Activated CD4-positive, alpha-beta memory T cell treated with anti-CD3 and anti-CD28 coated beads, Interleukin-2, amount 10 ng/mL, durations not matched to agents 7 days and 5 days (primary cell): ENCODE measurements around the gene PIGT. TPM values are rescaled to one million over a fixed set of nuclear protein-coding genes. Genes with fewer than 3 reads are reported as not detected.

ENCODE experiments used
- CTCF ChIA-PET: fragments of 350-600 bp; sonication (Branson Sonifier 250); formaldehyde crosslinking; loops from one replicate; lab custom pipeline; 2021; ENCODE audit warnings: antibody characterized with exemption, inconsistent platforms; lab: Charles Lee
- POLR2A ChIA-PET: fragments of 350-600 bp; sonication (Branson Sonifier 250); formaldehyde crosslinking; loops from one replicate; lab custom pipeline; 2021; ENCODE audit warnings: antibody characterized with exemption; lab: Charles Lee
- DNase-seq: peaks from one replicate; pipeline ENCODE4 v3.0.0-alpha.2; 2020
- H3K27ac Mint-ChIP-seq: one replicate; pipeline ENCODE4 v1.8.0; 2021; ENCODE audit warnings: mild to moderate bottlenecking, mixed read lengths
- H3K27me3 Mint-ChIP-seq: one replicate; pipeline ENCODE4 v1.8.0; 2021; ENCODE audit warnings: mixed read lengths
- H3K36me3 Mint-ChIP-seq: one replicate; pipeline ENCODE4 v1.8.0; 2021; ENCODE audit warnings: low read depth, mixed read lengths
- H3K4me1 Mint-ChIP-seq: one replicate; pipeline ENCODE4 v1.8.0; 2021; ENCODE audit warnings: mixed read lengths
- H3K4me3 Mint-ChIP-seq: one replicate; pipeline ENCODE4 v1.8.0; 2021; ENCODE audit warnings: mild to moderate bottlenecking, mixed read lengths
- H3K9me3 Mint-ChIP-seq: one replicate; pipeline ENCODE4 v1.8.0; 2021; ENCODE audit warnings: mixed read lengths
- total RNA-seq, 2 experiments: library from RNA; stranded (reverse); gene quantifications; one replicate each; pipeline ENCODE4 v1.2.3, GENCODE V29; 2021

The PIGT gene
- total RNA-seq, 2 experiments from 2014 or later = 52.4 to 53.0 TPM

GRCh38 chr20:45374966-45375365, 41.0 kb upstream of the PIGT start:
- POLR2A ChIA-PET = interaction anchor here (0.5 to 5.6 kb wide), 3 partner anchors 13 to 396 kb away, joined by 3 to 63 read pairs (median 24); partner anchors contain the start of genes PIGT and SYS1
- Mint-ChIP-seq H3K9me3 (no peaks in the 10 kb centered on the region), H3K4me3 (no peak overlapping the region), H3K4me1 (peaks cover 25% of the 10 kb centered on the region), H3K27me3 (no peaks in the 10 kb centered on the region), H3K27ac (no peak overlapping the region), H3K36me3 (no peaks in the 10 kb centered on the region)
- no peak for DNase-seq
- CTCF ChIA-PET = interaction anchor here (1.0 to 5.6 kb wide), 10 partner anchors 12 to 80 kb away, joined by 3 to 194 read pairs (median 24); partner anchors contain the start of genes PIGT and SYS1

- H3K27ac Mint-ChIP-seq = no peak overlapping the region
- H3K27me3 Mint-ChIP-seq = no peaks in the 10 kb centered on the region
- H3K4me1 Mint-ChIP-seq = peaks cover 22% of the 10 kb centered on the region
- H3K4me3 Mint-ChIP-seq = no peak overlapping the region
- H3K36me3 Mint-ChIP-seq = no peaks in the 10 kb centered on the region
- no peaks in the 10 kb centered on the region for H3K9me3 Mint-ChIP-seq
- ChIA-PET POLR2A (no interaction called here), CTCF (interaction anchor here (0.7 to 5.6 kb wide), 6 partner anchors 14 to 394 kb away, joined by 3 to 194 read pairs (median 4); partner anchors contain the start of gene SYS1)
- DNase-seq = no peak
These were observed 38.7 kb upstream of the PIGT start for GRCh38 chr20:45377269-45377668.

DNA sequence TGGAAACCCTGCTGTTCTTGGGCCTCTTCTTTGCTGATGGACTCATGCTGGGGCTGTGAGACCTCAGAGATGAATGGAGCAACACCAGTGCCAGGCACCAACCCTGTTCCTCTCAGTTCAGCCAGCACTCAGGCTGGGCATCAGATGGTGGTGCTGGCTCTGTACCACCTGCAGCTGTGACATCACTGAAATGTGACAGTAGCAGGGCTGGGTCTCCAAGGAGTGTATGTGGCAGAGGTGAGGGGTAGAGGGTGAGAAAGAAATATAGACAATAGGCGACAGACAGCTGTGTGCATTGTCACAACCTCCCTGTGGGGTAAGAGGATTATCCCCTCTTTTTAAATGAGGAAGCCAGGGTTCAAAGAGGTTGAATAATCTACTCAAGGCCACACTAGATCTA, 37.8 kb upstream of the PIGT start, which contains the start of gene TP53TG5:
Gene TP53TG5, minus strand, starts transcription at position 135 of the 400 bp plus-strand sequence. Its CDS starts 89 bp downstream, at position 46.
- Mint-ChIP-seq H3K4me1 (peaks cover 14% of the 10 kb centered on the region), H3K4me3 (no peak within 1 kb of the TSS), H3K27ac (no peak within 1 kb of the TSS), H3K27me3 (no peaks in the 10 kb centered on the region), H3K36me3 (no peaks in the 10 kb centered on the region), H3K9me3 (no peaks in the 10 kb centered on the region)
- POLR2A ChIA-PET = no interaction called here
- CTCF ChIA-PET = no interaction called here
- DNase-seq = no peak

GRCh38 chr20:45387274-45387673, 28.7 kb upstream of the PIGT start:
- H3K27me3 Mint-ChIP-seq = no peaks in the 10 kb centered on the region
- no peak overlapping the region for H3K4me3 Mint-ChIP-seq
- no peak for DNase-seq
- H3K4me1 Mint-ChIP-seq = peaks cover 3% of the 10 kb centered on the region
- peaks cover 6% of the 10 kb centered on the region for H3K36me3 Mint-ChIP-seq
- H3K9me3 Mint-ChIP-seq = peaks cover 8% of the 10 kb centered on the region
- ChIA-PET POLR2A (no interaction called here), CTCF (interaction anchor here (1.1 to 4.0 kb wide), 3 partner anchors 11 to 63 kb away, joined by 3 to 16 read pairs (median 3); no protein-coding TSS in a partner anchor)
- no peak overlapping the region for H3K27ac Mint-ChIP-seq

- no peak for DNase-seq
- H3K27me3 Mint-ChIP-seq = no peaks in the 10 kb centered on the region
- no peak overlapping the region for H3K4me3 Mint-ChIP-seq
- peaks cover 3% of the 10 kb centered on the region for H3K4me1 Mint-ChIP-seq
- peaks cover 8% of the 10 kb centered on the region for H3K9me3 Mint-ChIP-seq
- H3K27ac Mint-ChIP-seq = no peak overlapping the region
- CTCF ChIA-PET = interaction anchor here (1.2 to 1.9 kb wide), 2 partner anchors 14 to 18 kb away, joined by 4 read pairs; no protein-coding TSS in a partner anchor
- POLR2A ChIA-PET = no interaction called here
- H3K36me3 Mint-ChIP-seq = peaks cover 6% of the 10 kb centered on the region
These were observed 25.0 kb upstream of the PIGT start for GRCh38 chr20:45390931-45391330.

- Mint-ChIP-seq H3K4me3 (no peak overlapping the region), H3K36me3 (peaks cover 6% of the 10 kb centered on the region), H3K27me3 (no peaks in the 10 kb centered on the region), H3K9me3 (peaks cover 8% of the 10 kb centered on the region), H3K4me1 (peaks cover 3% of the 10 kb centered on the region), H3K27ac (no peak overlapping the region)
- POLR2A ChIA-PET = no interaction called here
- CTCF ChIA-PET = interaction anchor here (1.2 to 1.9 kb wide), 2 partner anchors 15 to 18 kb away, joined by 4 read pairs; no protein-coding TSS in a partner anchor
- no peak for DNase-seq
These were observed 24.4 kb upstream of the PIGT start for GRCh38 chr20:45391559-45391958.

DNA sequence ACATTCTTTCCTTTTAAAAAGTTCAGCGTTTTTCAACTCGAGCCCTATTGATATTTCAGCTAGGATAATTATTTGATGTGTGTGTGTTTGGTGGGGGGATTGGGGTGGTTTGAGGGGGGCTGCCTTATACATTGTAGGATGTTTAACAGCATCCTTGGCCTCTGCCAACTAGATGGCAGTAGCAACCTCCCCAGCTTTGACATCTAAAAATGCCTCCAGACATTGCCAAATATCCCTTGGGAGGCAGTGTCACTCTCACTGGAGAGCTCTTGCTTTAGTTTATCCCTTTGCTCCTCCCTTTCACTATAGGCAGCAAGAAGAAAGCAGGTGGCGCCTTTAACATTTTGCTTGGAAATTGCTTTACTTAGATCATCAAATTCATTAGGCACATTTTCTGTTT, 23.2 kb upstream of the PIGT start:
- H3K4me3 Mint-ChIP-seq = no peak overlapping the region
- no peak overlapping the region for H3K27ac Mint-ChIP-seq
- H3K9me3 Mint-ChIP-seq = peaks cover 3% of the 10 kb centered on the region
- H3K36me3 Mint-ChIP-seq = peaks cover 4% of the 10 kb centered on the region
- no peaks in the 10 kb centered on the region for H3K27me3 Mint-ChIP-seq
- CTCF ChIA-PET = interaction anchor here (1.9 to 2.2 kb wide), 2 partner anchors 16 to 19 kb away, joined by 4 to 9 read pairs; no protein-coding TSS in a partner anchor
- DNase-seq = no peak
- H3K4me1 Mint-ChIP-seq = peaks cover 3% of the 10 kb centered on the region
- POLR2A ChIA-PET = no interaction called here

DNA sequence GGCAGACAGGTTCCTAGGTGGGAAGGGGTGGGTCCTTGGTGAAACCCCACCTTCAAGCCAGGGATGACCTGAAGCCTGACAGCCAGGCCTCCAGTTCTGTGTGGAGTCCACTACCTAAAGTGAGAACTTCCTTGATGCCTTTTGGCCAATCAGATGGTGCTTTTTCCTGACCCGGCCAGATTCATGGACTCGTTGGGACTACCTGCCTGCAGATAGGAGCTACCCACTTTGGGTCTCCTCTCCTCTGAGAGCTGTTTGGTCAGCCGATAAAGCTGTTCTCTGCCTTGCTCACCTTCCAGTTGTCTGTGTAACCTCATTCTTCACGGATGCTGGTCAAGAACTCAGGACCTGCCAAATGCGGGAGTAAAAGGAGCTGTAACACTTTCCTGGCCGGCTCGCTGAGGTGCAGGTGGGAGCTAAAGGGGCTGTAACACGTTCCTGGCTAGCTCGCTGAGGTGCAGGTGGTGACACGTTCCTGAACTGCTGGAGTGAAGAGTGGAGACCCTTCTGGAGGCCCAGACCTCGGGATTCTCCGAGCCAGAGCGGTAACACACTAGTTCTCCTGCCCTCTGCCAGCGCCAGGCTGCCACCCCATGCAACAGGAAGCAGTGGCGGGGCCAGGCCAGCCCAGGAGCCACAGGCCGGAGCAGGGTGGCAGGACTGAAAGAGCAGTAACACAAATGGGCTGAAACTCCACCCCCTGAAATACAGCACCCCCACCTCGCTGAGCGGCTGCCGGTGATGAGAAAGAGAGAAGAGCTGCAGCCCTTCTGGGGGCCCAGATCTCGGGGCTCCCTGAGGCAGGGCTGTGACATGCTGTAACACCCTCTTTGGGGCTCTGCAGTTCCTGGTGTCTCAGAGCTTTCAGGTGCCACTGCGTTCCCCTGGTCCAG, 21.5 kb upstream of the PIGT start:
- Mint-ChIP-seq H3K27me3 (no peaks in the 10 kb centered on the region), H3K9me3 (peaks cover 3% of the 10 kb centered on the region), H3K36me3 (no peaks in the 10 kb centered on the region), H3K4me1 (peaks cover 5% of the 10 kb centered on the region), H3K27ac (no peak overlapping the region), H3K4me3 (no peak overlapping the region)
- DNase-seq = no peak
- ChIA-PET POLR2A (no interaction called here), CTCF (interaction anchor here (1.0 to 2.2 kb wide), 2 partner anchors 21 kb away, joined by 4 to 9 read pairs; no protein-coding TSS in a partner anchor)

- Mint-ChIP-seq H3K36me3 (peaks cover 6% of the 10 kb centered on the region), H3K27me3 (no peaks in the 10 kb centered on the region), H3K4me3 (no peak overlapping the region), H3K27ac (no peak overlapping the region), H3K4me1 (peaks cover 6% of the 10 kb centered on the region), H3K9me3 (peaks cover 9% of the 10 kb centered on the region)
- CTCF ChIA-PET = interaction anchor here (1.0 kb wide), 1 partner anchor 21 kb away, joined by 4 read pairs; no protein-coding TSS in a partner anchor
- POLR2A ChIA-PET = no interaction called here
- DNase-seq = no peak
These were observed 20.9 kb upstream of the PIGT start for GRCh38 chr20:45395114-45395415.

GRCh38 chr20:45399018-45399417, 16.9 kb upstream of the PIGT start:
- CTCF ChIA-PET = interaction anchor here (0.8 kb wide), 1 partner anchor 25 kb away, joined by 3 read pairs; no protein-coding TSS in a partner anchor
- H3K4me3 Mint-ChIP-seq = no peak overlapping the region
- no peak overlapping the region for H3K27ac Mint-ChIP-seq
- POLR2A ChIA-PET = no interaction called here
- peaks cover 22% of the 10 kb centered on the region for H3K36me3 Mint-ChIP-seq
- H3K27me3 Mint-ChIP-seq = peaks cover 6% of the 10 kb centered on the region
- peaks cover 25% of the 10 kb centered on the region for H3K9me3 Mint-ChIP-seq
- peaks cover 3% of the 10 kb centered on the region for H3K4me1 Mint-ChIP-seq
- DNase-seq = no peak

DNA sequence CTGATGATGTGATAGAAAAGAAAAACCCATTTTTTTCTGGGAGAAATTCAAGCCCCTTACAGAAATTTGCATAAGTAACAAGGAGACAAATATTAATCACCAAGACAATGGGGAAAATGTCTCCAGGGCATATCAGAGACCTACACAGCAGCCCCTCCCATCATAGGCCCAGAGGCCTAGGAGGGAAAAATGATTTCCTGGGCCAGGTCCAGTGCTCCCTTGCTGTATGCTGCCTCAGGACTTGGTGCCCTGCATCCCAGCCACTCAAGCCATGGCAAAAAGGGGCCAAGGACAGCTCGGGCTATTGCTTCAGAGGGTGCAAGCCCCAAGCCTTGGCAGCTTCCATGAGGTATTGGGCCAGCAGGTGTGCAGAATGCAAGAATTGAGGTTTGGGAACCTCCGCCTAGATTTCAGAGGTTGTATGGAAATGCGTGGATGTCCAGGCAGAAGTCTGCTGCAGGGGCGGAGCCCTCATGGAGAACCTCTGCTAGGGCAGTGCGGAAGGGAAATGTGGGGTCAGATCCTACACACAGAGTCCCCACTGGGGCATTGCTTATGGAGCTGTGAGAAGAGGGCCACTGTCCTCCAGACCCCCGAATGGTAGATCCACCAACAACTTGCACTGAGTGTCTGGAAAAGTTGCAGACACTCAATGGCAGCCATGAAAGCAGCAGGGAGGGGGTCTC, 15.5 kb upstream of the PIGT start:
- CTCF ChIA-PET = no interaction called here
- Mint-ChIP-seq H3K4me1 (peaks cover 10% of the 10 kb centered on the region), H3K9me3 (peaks cover 25% of the 10 kb centered on the region), H3K27ac (no peak overlapping the region), H3K36me3 (peaks cover 22% of the 10 kb centered on the region), H3K4me3 (no peak overlapping the region), H3K27me3 (peaks cover 15% of the 10 kb centered on the region)
- POLR2A ChIA-PET = no interaction called here
- DNase-seq = no peak

DNA sequence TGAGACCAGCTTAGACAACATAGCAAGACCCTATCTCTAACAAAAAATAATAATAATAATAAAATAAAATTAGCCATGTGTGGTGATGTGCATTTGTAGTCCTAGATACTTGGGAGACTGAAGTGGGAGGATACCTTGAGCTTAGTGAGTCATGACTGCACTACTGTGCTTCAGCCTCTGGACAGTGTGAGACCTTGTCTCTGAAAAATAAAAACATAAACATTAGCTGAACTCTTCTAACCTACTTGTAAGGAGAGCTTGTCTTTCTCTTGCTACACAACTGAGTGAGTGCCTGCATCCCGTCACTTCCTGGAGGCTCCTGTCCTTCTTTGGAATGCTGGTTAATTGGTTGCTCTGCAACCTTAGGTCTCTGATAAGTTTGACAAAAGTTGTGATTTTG, 13.0 kb upstream of the PIGT start:
- Mint-ChIP-seq H3K9me3 (peaks cover 25% of the 10 kb centered on the region), H3K36me3 (peaks cover 22% of the 10 kb centered on the region), H3K4me1 (peaks cover 16% of the 10 kb centered on the region), H3K4me3 (no peak overlapping the region), H3K27me3 (peaks cover 22% of the 10 kb centered on the region), H3K27ac (no peak overlapping the region)
- no peak for DNase-seq
- CTCF ChIA-PET = interaction anchor here (1.3 to 3.2 kb wide), 3 partner anchors 29 to 109 kb away, joined by 4 to 15 read pairs (median 8); no protein-coding TSS in a partner anchor
- POLR2A ChIA-PET = interaction anchor here (2.2 kb wide), 1 partner anchor 13 kb away, joined by 5 read pairs; the partner anchor contains the start of gene PIGT
